Hepatocyte (in vitro differentiated cells): Measurements from ENCODE around the gene SPDYE16. TPM values are rescaled to one million over a fixed set of nuclear protein-coding genes. Genes with fewer than 3 reads are reported as not detected.
"Not testable (repeated sequence)": the region's sequence is repeated elsewhere in the genome, so short reads cannot be mapped to it uniquely, and the experiment has no call there.

Experiments
- DNase-seq: peaks from one replicate; pipeline ENCODE4 v3.0.0-alpha.2; 2016; ENCODE audit warnings: low spot score
- H2AFZ ChIP-seq: fragments of 200-600 bp; sonication (generic); 2 replicates; pipeline ENCODE4 v1.6.0; 2016; ENCODE audit warnings: antibody characterized with exemption, mild to moderate bottlenecking
- H3K27ac ChIP-seq: fragments of 200-600 bp; sonication (generic); 2 replicates; pipeline ENCODE4 v1.5.1; 2016; ENCODE audit warnings: mild to moderate bottlenecking
- H3K27me3 ChIP-seq: fragments of 200-600 bp; sonication (generic); 2 replicates; pipeline ENCODE4 v1.6.1; 2016
- H3K36me3 ChIP-seq: fragments of 200-600 bp; sonication (generic); replicated peaks from 2 replicates; pipeline ENCODE4 v1.5.1; 2016; ENCODE audit warnings: low read depth; ENCODE audit not compliant: insufficient read depth
- H3K4me1 ChIP-seq: fragments of 200-600 bp; sonication (generic); 2 replicates; pipeline ENCODE4 v1.5.1; 2016; ENCODE audit warnings: mild to moderate bottlenecking, moderate library complexity; ENCODE audit not compliant: insufficient read depth
- H3K4me2 ChIP-seq: fragments of 200-600 bp; sonication (generic); 2 replicates; pipeline ENCODE4 v1.6.0; 2016
- H3K4me3 ChIP-seq: fragments of 200-600 bp; sonication (generic); 2 replicates; pipeline ENCODE4 v1.5.1; 2016; ENCODE audit warnings: mild to moderate bottlenecking
- H3K79me2 ChIP-seq: fragments of 200-600 bp; sonication (generic); 2 replicates; pipeline ENCODE4 v1.6.0; 2017; ENCODE audit warnings: mild to moderate bottlenecking
- H3K9me2 ChIP-seq: fragments of 200-600 bp; sonication (generic); replicated peaks from 2 replicates; pipeline ENCODE4 v1.6.0; 2017; ENCODE audit warnings: mild to moderate bottlenecking; ENCODE audit not compliant: insufficient read depth
- H3K9me3 ChIP-seq: fragments of 200-600 bp; sonication (generic); 2 replicates; pipeline ENCODE4 v1.5.1; 2016; ENCODE audit warnings: low read depth, mild to moderate bottlenecking
- H4K20me1 ChIP-seq: fragments of 200-600 bp; sonication (generic); 2 replicates; pipeline ENCODE4 v1.6.0; 2016; ENCODE audit warnings: mild to moderate bottlenecking; ENCODE audit not compliant: insufficient read depth, poor library complexity, severe bottlenecking
- WGBS: methylation state at CpG from one replicate; pipeline ENCODE4 v1.1.6; 2016; ENCODE audit warnings: low lambda C conversion rate; ENCODE audit errors: missing lambda C conversion rate; 5-methylcytosine and 5-hydroxymethylcytosine counted together
- polyA plus RNA-seq: library from polyadenylated mRNA; unstranded; fragments of >200 nt; fragmentation: Nextera tagmentation; extraction: Ambion mirVana; gene quantifications from 2 replicates; pipeline ENCODE4 v1.2.1, GENCODE V29; 2016
- total RNA-seq: library from RNA; depleted of rRNA; stranded (reverse); fragments of >200 nt; gene quantifications from 2 replicates; pipeline ENCODE4 v1.2.3, GENCODE V29; 2014

SPDYE16 gene
- total and polyA plus RNA-seq, 2 experiments from 2014 or later: 0.03 to 1.1 TPM

DNA sequence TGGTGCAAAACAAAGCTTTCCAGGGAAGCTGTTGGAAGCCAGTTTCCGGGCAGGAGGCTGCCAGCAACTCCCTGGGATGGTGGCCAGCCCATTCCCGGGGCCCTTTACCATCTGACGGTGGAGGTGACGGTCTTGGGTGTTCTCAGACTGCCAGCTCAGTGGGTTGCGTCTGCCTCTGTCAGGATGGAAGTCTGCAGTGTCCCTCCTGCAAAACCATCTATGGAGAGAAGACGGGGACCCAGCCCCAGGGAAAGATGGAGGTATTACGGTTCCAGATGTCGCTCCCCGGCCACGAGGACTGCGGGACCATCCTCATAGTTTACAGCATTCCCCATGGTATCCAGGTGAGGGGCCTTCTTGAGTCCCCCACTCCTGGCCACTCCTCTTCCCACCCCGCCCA, 39.9 kb downstream of the SPDYE16 start:
- H3K4me3 ChIP-seq, H2AFZ ChIP-seq, H3K9me2 ChIP-seq, H3K27ac ChIP-seq, H3K4me1 ChIP-seq, H3K36me3 ChIP-seq, H3K27me3 ChIP-seq, H3K9me3 ChIP-seq, H4K20me1 ChIP-seq, H3K79me2 ChIP-seq, H3K4me2 ChIP-seq: not testable (repeated sequence)
- peak; percentile 0 for DNase-seq
- WGBS: 95% methylated on average over 10 of the region's 12 CpGs

GRCh38 chr7:76502836-76503235, 40.3 kb downstream of the SPDYE16 start:
- not testable (repeated sequence) for H3K4me3 ChIP-seq, H3K36me3 ChIP-seq, H3K9me2 ChIP-seq, H3K27ac ChIP-seq, H3K4me1 ChIP-seq, H2AFZ ChIP-seq, H3K79me2 ChIP-seq, H3K9me3 ChIP-seq, H3K4me2 ChIP-seq, H3K27me3 ChIP-seq, H4K20me1 ChIP-seq
- DNase-seq: peak; percentile 2
- WGBS: 91% methylated on average over 16 of the region's 16 CpGs

GRCh38 chr7:76502224-76502623, 40.9 kb downstream of the SPDYE16 start:
- H3K4me2 ChIP-seq, H3K27ac ChIP-seq, H3K79me2 ChIP-seq, H3K4me1 ChIP-seq, H3K9me3 ChIP-seq, H3K4me3 ChIP-seq, H3K27me3 ChIP-seq, H2AFZ ChIP-seq, H3K9me2 ChIP-seq, H4K20me1 ChIP-seq, H3K36me3 ChIP-seq: not testable (repeated sequence)
- peak; percentile 1 for DNase-seq
- 90% methylated on average over 12 of the region's 13 CpGs for WGBS

- H4K20me1 ChIP-seq, H3K4me2 ChIP-seq, H3K9me3 ChIP-seq, H3K27ac ChIP-seq, H3K9me2 ChIP-seq, H2AFZ ChIP-seq, H3K4me3 ChIP-seq, H3K27me3 ChIP-seq, DNase-seq, H3K79me2 ChIP-seq, H3K36me3 ChIP-seq, H3K4me1 ChIP-seq: not testable (repeated sequence)
- WGBS: no CpG with 5 or more reads among the region's 19 CpGs
These were observed 43.2 kb downstream of the SPDYE16 start for GRCh38 chr7:76499924-76500241.

GRCh38 chr7:76499201-76499923, 43.7 kb downstream of the SPDYE16 start:
- not testable (repeated sequence) for H3K9me3 ChIP-seq, H3K9me2 ChIP-seq, H3K36me3 ChIP-seq, H3K79me2 ChIP-seq, H3K27me3 ChIP-seq, H3K4me1 ChIP-seq, H3K27ac ChIP-seq, H3K4me3 ChIP-seq, H4K20me1 ChIP-seq, DNase-seq, H2AFZ ChIP-seq, H3K4me2 ChIP-seq
- 91% methylated on average over 12 of the region's 28 CpGs for WGBS

- not testable (repeated sequence) for H3K27ac ChIP-seq, H3K9me2 ChIP-seq, H2AFZ ChIP-seq, H3K9me3 ChIP-seq, H3K4me1 ChIP-seq, DNase-seq, H3K27me3 ChIP-seq, H3K79me2 ChIP-seq, H3K4me2 ChIP-seq, H3K36me3 ChIP-seq, H3K4me3 ChIP-seq, H4K20me1 ChIP-seq
- WGBS: no CpG with 5 or more reads among the region's 10 CpGs
These were observed 44.4 kb downstream of the SPDYE16 start for GRCh38 chr7:76498583-76499200.

DNA sequence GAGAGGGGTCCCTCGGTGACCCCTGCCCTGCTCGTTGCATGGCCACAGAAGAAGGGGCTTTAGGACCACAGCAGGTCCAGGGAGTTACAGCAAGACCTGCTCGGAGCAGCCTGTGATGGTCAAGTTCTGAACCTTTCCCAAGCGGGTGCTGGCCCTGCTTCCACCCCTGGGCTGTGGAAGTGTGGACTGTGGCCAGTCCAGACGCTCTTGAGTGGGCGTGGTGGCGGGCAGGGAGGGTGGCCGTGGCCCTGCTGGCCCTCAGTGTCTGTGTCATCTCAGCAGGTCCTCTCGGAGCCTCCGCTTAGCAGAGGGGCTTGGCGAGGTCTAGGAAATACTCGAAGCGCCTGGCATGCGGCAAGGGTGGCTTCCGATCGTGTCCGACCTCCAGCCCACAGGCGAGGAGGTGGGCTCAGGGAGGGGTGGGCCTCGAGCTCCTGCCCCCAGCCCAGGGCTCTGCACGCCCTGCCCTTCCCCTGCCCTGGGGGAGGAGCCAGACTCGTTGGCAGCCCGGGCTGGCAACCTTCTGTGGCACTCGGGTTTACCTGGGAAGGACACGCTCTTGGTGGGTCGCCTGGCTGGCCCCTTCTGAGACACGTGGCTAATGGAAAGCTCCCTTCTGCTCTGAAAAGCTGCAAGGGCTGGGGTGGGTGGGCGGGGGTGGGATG, 45.0 kb downstream of the SPDYE16 start:
- DNase-seq, H3K4me2 ChIP-seq, H3K27me3 ChIP-seq, H3K27ac ChIP-seq, H3K9me3 ChIP-seq, H3K4me3 ChIP-seq, H3K9me2 ChIP-seq, H4K20me1 ChIP-seq, H3K79me2 ChIP-seq, H2AFZ ChIP-seq, H3K4me1 ChIP-seq, H3K36me3 ChIP-seq: not testable (repeated sequence)
- 90% methylated on average over 15 of the region's 27 CpGs for WGBS

DNA sequence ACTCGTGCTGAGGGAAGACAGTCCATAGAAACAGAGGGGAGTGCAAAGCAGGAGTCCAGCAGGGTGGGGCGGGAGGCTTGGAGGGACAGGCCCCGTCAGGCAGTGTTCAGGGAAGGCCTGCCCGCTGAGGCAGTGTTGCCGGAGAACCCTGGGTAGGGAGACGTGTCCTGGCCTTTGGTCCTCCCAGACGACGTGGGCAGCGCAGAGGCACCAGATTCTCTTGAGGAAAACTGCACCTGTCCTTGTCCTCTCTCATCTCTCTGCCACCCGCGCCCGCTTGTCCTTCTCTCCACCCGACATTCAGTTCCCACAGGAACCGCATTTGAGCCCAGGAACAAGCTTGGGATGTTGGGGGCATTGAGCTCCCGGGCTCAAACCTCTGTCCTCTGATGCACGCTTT, 47.4 kb downstream of the SPDYE16 start:
- not testable (repeated sequence) for H3K4me1 ChIP-seq, H3K9me3 ChIP-seq, DNase-seq, H3K36me3 ChIP-seq, H3K27ac ChIP-seq, H3K4me2 ChIP-seq, H2AFZ ChIP-seq, H3K79me2 ChIP-seq, H4K20me1 ChIP-seq, H3K27me3 ChIP-seq, H3K4me3 ChIP-seq, H3K9me2 ChIP-seq
- 70% methylated on average over 3 of the region's 16 CpGs for WGBS

- H3K36me3 ChIP-seq, H2AFZ ChIP-seq, DNase-seq, H3K4me2 ChIP-seq, H3K4me3 ChIP-seq, H3K27ac ChIP-seq, H3K9me2 ChIP-seq, H4K20me1 ChIP-seq, H3K9me3 ChIP-seq, H3K4me1 ChIP-seq, H3K79me2 ChIP-seq, H3K27me3 ChIP-seq: not testable (repeated sequence)
- WGBS: 100% methylated on average over 1 of the region's 10 CpGs
These were observed 51.0 kb downstream of the SPDYE16 start for GRCh38 chr7:76492139-76492538.
